GM12801 (cell line): ENCODE results near the gene RNF13.

Experiments
- CTCF ChIP-seq: IDR thresholded peaks from one replicate; pipeline ENCODE4 v1.5.1; 2011; ENCODE audit warnings: control low read depth; ENCODE audit not compliant: insufficient read length; ENCODE audit errors: extremely low read depth

RNF13 gene

GRCh38 chr3:149964291-149964690 is 151.3 kb downstream of the RNF13 start:
- TF ChIP-seq CTCF, result no peak

- no peak for TF ChIP-seq CTCF
These were observed 152.3 kb downstream of the RNF13 start for GRCh38 chr3:149965278-149965677.

- TF ChIP-seq CTCF, result no peak
These were observed 154.2 kb downstream of the RNF13 start for GRCh38 chr3:149967086-149967685.

GRCh38 chr3:149968216-149968615 is 155.2 kb downstream of the RNF13 start:
- no peak for TF ChIP-seq CTCF

- no peak for TF ChIP-seq CTCF
These were observed 156.3 kb downstream of the RNF13 start for GRCh38 chr3:149969110-149969939.

- TF ChIP-seq CTCF, result no peak
These were observed 157.1 kb downstream of the RNF13 start for GRCh38 chr3:149969940-149970715.

GRCh38 chr3:149970716-149971402 is 157.8 kb downstream of the RNF13 start, which contains the start of gene PFN2:
Gene PFN2 (minus strand): TSS chr3:149970895. CDS start chr3:149970856, 39 bp downstream.
- TF ChIP-seq CTCF, result no peak
